ENCODE results near the gene YY1. TPM values are rescaled to one million over a fixed set of nuclear protein-coding genes. Genes with fewer than 3 reads are reported as not detected.

The YY1 gene
- total RNA-seq, 1 experiment from 2014 or later, result 83.1 TPM

- Mint-ChIP-seq H3K27ac (0 out of 2 replicates have a peak overlapping the region, but pooled peaks have one; percentile 42), H3K4me3 (no peak overlapping the region), H3K36me3 (peaks cover 44% of the 10 kb centered on the region), H3K9me3 (no peaks in the 10 kb centered on the region), H3K4me1 (peaks cover 11% of the 10 kb centered on the region), H3K27me3 (ENCODE audit: low read depth) (no peaks in the 10 kb centered on the region)
- POLR2A ChIA-PET, result no interaction called here
- CTCF ChIA-PET, result interaction anchor here (0.6 to 1.5 kb wide), 2 partner anchors 9 to 52 kb away, joined by 3 read pairs; no protein-coding TSS in a partner anchor
- DNase-seq (ENCODE audit: low spot score), result no peak
- no peak for ATAC-seq
- TF ChIP-seq MXD4 (CRISPR knock-in tag; IDR thresholded peaks at IDR 0.05; ENCODE audit: borderline replicate concordance) (no peak), ZNF317 (CRISPR knock-in tag; IDR thresholded peaks at IDR 0.05; ENCODE audit: borderline replicate concordance, low read depth) (no peak), FOXP4 (CRISPR knock-in tag; IDR thresholded peaks at IDR 0.05) (no peak), IRF2 (CRISPR knock-in tag; IDR thresholded peaks at IDR 0.05; ENCODE audit: borderline replicate concordance, low read depth) (no peak), SMAD3 (CRISPR knock-in tag; IDR thresholded peaks at IDR 0.05; ENCODE audit: borderline replicate concordance) (no peak), MLX (CRISPR knock-in tag; IDR thresholded peaks at IDR 0.05) (no peak), EMX1 (CRISPR knock-in tag; IDR thresholded peaks at IDR 0.05) (no peak), NR1H2 (CRISPR knock-in tag; IDR thresholded peaks at IDR 0.05) (no peak), ESRRA (CRISPR knock-in tag; IDR thresholded peaks at IDR 0.05; ENCODE audit: borderline replicate concordance) (no peak), PREB (CRISPR knock-in tag; IDR thresholded peaks at IDR 0.05; ENCODE audit: borderline replicate concordance) (no peak), CTCF (IDR thresholded peaks at IDR 0.05) (no peak), ZSCAN18 (CRISPR knock-in tag; IDR thresholded peaks at IDR 0.05) (no peak), CREB1 (CRISPR knock-in tag; IDR thresholded peaks at IDR 0.05) (no peak), TEAD1 (CRISPR knock-in tag; IDR thresholded peaks at IDR 0.05) (no peak), ZNF416 (CRISPR knock-in tag; IDR thresholded peaks at IDR 0.05) (no peak), E2F5 (CRISPR knock-in tag; IDR thresholded peaks at IDR 0.05) (no peak)
Measured at GRCh38 chr14:100298551-100299237, 59.8 kb downstream of the YY1 start.

GRCh38 chr14:100299238-100299560 is 60.3 kb downstream of the YY1 start:
- POLR2A ChIA-PET, result no interaction called here
- Mint-ChIP-seq H3K4me1 (peaks cover 16% of the 10 kb centered on the region), H3K9me3 (no peaks in the 10 kb centered on the region), H3K36me3 (peaks cover 44% of the 10 kb centered on the region), H3K4me3 (no peak overlapping the region), H3K27me3 (ENCODE audit: low read depth) (no peaks in the 10 kb centered on the region), H3K27ac (peak overlapping the region; percentile 28; the same call in 1 of the 2 replicates)
- no peak for ATAC-seq
- TF ChIP-seq ELF4 (CRISPR knock-in tag; IDR thresholded peaks at IDR 0.05; ENCODE audit: low read depth), result no peak
- CTCF ChIA-PET, result no interaction called here
- no peak for DNase-seq (ENCODE audit: low spot score)
